K562 (cell line): ENCODE measurements around the gene THADA. TPM values are rescaled to one million over a fixed set of nuclear protein-coding genes. Genes with fewer than 3 reads are reported as not detected.

ENCODE experiments used
- ATF3 ChIP-seq, 2 experiments: fragments of 450-650 bp in 1 of 2; sonication (generic) in 1 of 2; formaldehyde crosslinking in 1 of 2; IDR thresholded peaks in 1 of 2; conservative IDR thresholded peaks in 1 of 2; 2 replicates each; pipeline versions ENCODE4 v1.6.1 to v1.8.1; 2016 to 2023; ENCODE audit warnings: mild to moderate bottlenecking in 2 of 2, moderate library complexity in 2 of 2, inconsistent platforms in 1 of 2, missing genetic modification reagents in 1 of 2
- BRCA1 ChIP-seq, 2 experiments: fragments of 450-650 bp in 1 of 2; sonication (generic) in 1 of 2; formaldehyde crosslinking in 1 of 2; IDR thresholded peaks; 2 replicates each; pipeline versions ENCODE4 v1.5.0 to v1.6.1; 2017 to 2020; ENCODE audit warnings: mild to moderate bottlenecking in 1 of 2, missing genetic modification reagents in 1 of 2
- CBFB ChIP-seq: sonication (generic); formaldehyde crosslinking; IDR thresholded peaks from 2 replicates; pipeline ENCODE4 v1.4.0; 2020; ENCODE audit warnings: mild to moderate bottlenecking, missing genetic modification reagents
- CHD4 ChIP-seq: fragments of 200-600 bp; sonication (generic); IDR thresholded peaks from 3 replicates; pipeline ENCODE4 v1.6.1; 2012; ENCODE audit warnings: low read depth, mild to moderate bottlenecking, mixed read lengths, low read length, inconsistent platforms; ENCODE audit not compliant: insufficient read depth, insufficient replicate concordance, poor library complexity, severe bottlenecking
- KDM1A ChIP-seq, 2 experiments: fragments of 450-650 bp; IDR thresholded peaks; 2 replicates each; pipeline ENCODE4 v1.6.1; 2016; ENCODE audit warnings: mild to moderate bottlenecking in 2 of 2
- PRMT5 ChIP-seq: sonication (generic); formaldehyde crosslinking; IDR thresholded peaks from 2 replicates; pipeline ENCODE4 v1.5.0; 2020; ENCODE audit warnings: missing genetic modification reagents
- RCOR1 ChIP-seq, 2 experiments: IDR thresholded peaks; 2 replicates each; pipeline ENCODE4 v1.6.1; 2012; ENCODE audit warnings: low read depth in 2 of 2, low read length in 2 of 2, borderline replicate concordance in 1 of 2, improper control_type of control experiment in 1 of 2
- STAG1 ChIP-seq: sonication (generic); formaldehyde crosslinking; IDR thresholded peaks from 2 replicates; pipeline ENCODE4 v1.5.0; 2020; ENCODE audit warnings: missing genetic modification reagents, borderline replicate concordance
- TCF7 ChIP-seq: sonication (generic); IDR thresholded peaks from 2 replicates; pipeline ENCODE4 v1.6.1; 2016; ENCODE audit warnings: antibody characterized with exemption, borderline replicate concordance
- WHSC1 ChIP-seq: IDR thresholded peaks from one replicate; pipeline ENCODE4 v1.6.1; 2012; ENCODE audit warnings: low read length, control low read depth, inconsistent platforms
- XRCC3 ChIP-seq: fragments of 450-650 bp; IDR thresholded peaks from 2 replicates; pipeline ENCODE4 v1.6.1; 2017; ENCODE audit warnings: mild to moderate bottlenecking, moderate library complexity
- ZNF609 ChIP-seq: sonication (generic); formaldehyde crosslinking; IDR thresholded peaks from 2 replicates; pipeline ENCODE4 v1.8.1; 2023; ENCODE audit warnings: missing genetic modification reagents, mild to moderate bottlenecking, borderline replicate concordance
- polyA plus RNA-seq, 8 experiments: library from polyadenylated mRNA; depleted of rRNA in 4 of 8; stranded (reverse) in 5 of 8; unstranded in 3 of 8; fragments of >200 nt; fragmentation: Nextera tagmentation in 2 of 8; fragmentation: Illumina TruSeq in 1 of 8; extraction: Ambion mirVana in 2 of 8; extraction: Trizol in 1 of 8; gene quantifications; 2 replicates each; pipeline versions ENCODE4 v1.2.1 to v1.2.3, GENCODE V29; 2011 to 2014; ENCODE audit warnings: inconsistent platforms in 1 of 8, missing spikeins in 1 of 8
- total RNA-seq, 7 experiments: library from RNA; depleted of rRNA in 6 of 7; stranded (reverse); fragments of >200 nt in 6 of 7; fragmentation: Illumina TruSeq in 2 of 7; extraction: Trizol in 2 of 7; gene quantifications; 2 replicates each; pipeline versions ENCODE4 v1.2.1 to v1.2.3, GENCODE V29; 2011 to 2021; ENCODE audit warnings: low replicate concordance in 1 of 7
- TF ChIP-seq, protein P1 (sequence below): fragments of 450-650 bp; IDR thresholded peaks from 2 replicates; pipeline ENCODE4 v1.6.1; 2016; ENCODE audit warnings: mild to moderate bottlenecking
- TF ChIP-seq, protein P2 (sequence below): sonication (generic); formaldehyde crosslinking; IDR thresholded peaks from 2 replicates; pipeline ENCODE4 v1.8.1; 2023; ENCODE audit warnings: mild to moderate bottlenecking, missing genetic modification reagents
- TF ChIP-seq, protein P3 (sequence below): fragments of 250-450 bp; sonication (Bioruptor Pico); IDR thresholded peaks from 2 replicates; pipeline ENCODE4 v1.9.0; 2021; ENCODE audit warnings: mild to moderate bottlenecking, inconsistent platforms

Gene THADA
- total and polyA plus RNA-seq, 9 of the 15 experiments (the other 6 are each of a cell fraction or from before 2014, with no cell fraction given): 17.8 to 34.7 (median 31.9) TPM

DNA sequence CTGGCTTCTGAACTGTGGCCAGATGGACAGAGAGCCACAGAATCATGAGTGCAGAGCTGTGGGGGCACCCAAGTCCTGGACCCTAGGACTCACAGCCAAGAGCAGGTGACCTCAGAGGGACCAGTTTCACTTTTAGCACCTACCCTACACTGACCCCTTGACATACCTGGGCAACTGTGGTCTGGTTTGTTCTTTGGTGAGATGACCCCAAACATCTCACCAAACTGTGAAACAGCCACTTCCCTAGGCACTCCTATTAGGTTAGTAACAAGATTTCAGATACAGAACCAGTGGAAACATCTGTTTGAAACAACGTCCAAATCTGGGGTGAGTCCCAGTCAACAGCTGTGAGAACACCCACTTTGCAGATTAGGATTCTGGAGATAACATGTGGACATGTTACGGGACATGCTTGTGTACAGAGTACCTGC, 367.5 kb downstream of the THADA start (continued):
- TF ChIP-seq, protein P1, sequence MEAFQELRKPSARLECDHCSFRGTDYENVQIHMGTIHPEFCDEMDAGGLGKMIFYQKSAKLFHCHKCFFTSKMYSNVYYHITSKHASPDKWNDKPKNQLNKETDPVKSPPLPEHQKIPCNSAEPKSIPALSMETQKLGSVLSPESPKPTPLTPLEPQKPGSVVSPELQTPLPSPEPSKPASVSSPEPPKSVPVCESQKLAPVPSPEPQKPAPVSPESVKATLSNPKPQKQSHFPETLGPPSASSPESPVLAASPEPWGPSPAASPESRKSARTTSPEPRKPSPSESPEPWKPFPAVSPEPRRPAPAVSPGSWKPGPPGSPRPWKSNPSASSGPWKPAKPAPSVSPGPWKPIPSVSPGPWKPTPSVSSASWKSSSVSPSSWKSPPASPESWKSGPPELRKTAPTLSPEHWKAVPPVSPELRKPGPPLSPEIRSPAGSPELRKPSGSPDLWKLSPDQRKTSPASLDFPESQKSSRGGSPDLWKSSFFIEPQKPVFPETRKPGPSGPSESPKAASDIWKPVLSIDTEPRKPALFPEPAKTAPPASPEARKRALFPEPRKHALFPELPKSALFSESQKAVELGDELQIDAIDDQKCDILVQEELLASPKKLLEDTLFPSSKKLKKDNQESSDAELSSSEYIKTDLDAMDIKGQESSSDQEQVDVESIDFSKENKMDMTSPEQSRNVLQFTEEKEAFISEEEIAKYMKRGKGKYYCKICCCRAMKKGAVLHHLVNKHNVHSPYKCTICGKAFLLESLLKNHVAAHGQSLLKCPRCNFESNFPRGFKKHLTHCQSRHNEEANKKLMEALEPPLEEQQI: no peak
- peak in 1 of 2 experiments; percentile 60; a peak in 1 of 4 replicates for TF ChIP-seq RCOR1 (IDR thresholded peaks at IDR 0.05; ENCODE audit: borderline replicate concordance in 1 of 2, low read depth in 2 of 2, low read length in 2 of 2)
- no peak for TF ChIP-seq PRMT5 (CRISPR knock-in tag)
- no peak for TF ChIP-seq TCF7
- TF ChIP-seq CHD4: no peak
- no peak for TF ChIP-seq WHSC1
- TF ChIP-seq ZNF609 (CRISPR knock-in tag): no peak
- no peak for TF ChIP-seq KDM1A (IDR thresholded peaks at IDR 0.05)
- TF ChIP-seq, protein P2, sequence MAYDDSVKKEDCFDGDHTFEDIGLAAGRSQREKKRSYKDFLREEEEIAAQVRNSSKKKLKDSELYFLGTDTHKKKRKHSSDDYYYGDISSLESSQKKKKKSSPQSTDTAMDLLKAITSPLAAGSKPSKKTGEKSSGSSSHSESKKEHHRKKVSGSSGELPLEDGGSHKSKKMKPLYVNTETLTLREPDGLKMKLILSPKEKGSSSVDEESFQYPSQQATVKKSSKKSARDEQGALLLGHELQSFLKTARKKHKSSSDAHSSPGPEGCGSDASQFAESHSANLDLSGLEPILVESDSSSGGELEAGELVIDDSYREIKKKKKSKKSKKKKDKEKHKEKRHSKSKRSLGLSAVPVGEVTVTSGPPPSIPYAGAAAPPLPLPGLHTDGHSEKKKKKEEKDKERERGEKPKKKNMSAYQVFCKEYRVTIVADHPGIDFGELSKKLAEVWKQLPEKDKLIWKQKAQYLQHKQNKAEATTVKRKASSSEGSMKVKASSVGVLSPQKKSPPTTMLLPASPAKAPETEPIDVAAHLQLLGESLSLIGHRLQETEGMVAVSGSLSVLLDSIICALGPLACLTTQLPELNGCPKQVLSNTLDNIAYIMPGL: no peak
- TF ChIP-seq CBFB (CRISPR knock-in tag): no peak
- no peak for TF ChIP-seq STAG1
- TF ChIP-seq, protein P3, sequence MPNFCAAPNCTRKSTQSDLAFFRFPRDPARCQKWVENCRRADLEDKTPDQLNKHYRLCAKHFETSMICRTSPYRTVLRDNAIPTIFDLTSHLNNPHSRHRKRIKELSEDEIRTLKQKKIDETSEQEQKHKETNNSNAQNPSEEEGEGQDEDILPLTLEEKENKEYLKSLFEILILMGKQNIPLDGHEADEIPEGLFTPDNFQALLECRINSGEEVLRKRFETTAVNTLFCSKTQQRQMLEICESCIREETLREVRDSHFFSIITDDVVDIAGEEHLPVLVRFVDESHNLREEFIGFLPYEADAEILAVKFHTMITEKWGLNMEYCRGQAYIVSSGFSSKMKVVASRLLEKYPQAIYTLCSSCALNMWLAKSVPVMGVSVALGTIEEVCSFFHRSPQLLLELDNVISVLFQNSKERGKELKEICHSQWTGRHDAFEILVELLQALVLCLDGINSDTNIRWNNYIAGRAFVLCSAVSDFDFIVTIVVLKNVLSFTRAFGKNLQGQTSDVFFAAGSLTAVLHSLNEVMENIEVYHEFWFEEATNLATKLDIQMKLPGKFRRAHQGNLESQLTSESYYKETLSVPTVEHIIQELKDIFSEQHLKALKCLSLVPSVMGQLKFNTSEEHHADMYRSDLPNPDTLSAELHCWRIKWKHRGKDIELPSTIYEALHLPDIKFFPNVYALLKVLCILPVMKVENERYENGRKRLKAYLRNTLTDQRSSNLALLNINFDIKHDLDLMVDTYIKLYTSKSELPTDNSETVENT (CRISPR knock-in tag): no peak
- no peak for TF ChIP-seq BRCA1 (IDR thresholded peaks at IDR 0.05)
- TF ChIP-seq BRCA1 (CRISPR knock-in tag; IDR thresholded peaks at IDR 0.05): no peak
- TF ChIP-seq XRCC3: no peak
- TF ChIP-seq ATF3 (IDR thresholded peaks at IDR 0.05): no peak
- no peak for TF ChIP-seq ATF3 (CRISPR knock-in tag; conservative IDR thresholded peaks at IDR 0.05)
